Neural cell (in vitro differentiated cells): ENCODE results near the gene RMP24.
A peak's percentile ranks its signal among the peaks of the same experiment; 100 is the strongest.

Experiments
- H2AFZ ChIP-seq: fragments of 200-600, 300-800 bp; sonication (generic), shearing (Covaris generic); 2 replicates; pipeline ENCODE4 v1.6.0; 2014; ENCODE audit warnings: low read depth, mild to moderate bottlenecking, antibody characterized with exemption, low read length, moderate library complexity
- H3F3A ChIP-seq: fragments of 200-600 bp; shearing (Covaris generic); 2 replicates; pipeline ENCODE4 v1.6.1; 2016; ENCODE audit warnings: mild to moderate bottlenecking, moderate library complexity, mixed read lengths, antibody characterized with exemption, low read length; ENCODE audit not compliant: insufficient read depth, poor library complexity, severe bottlenecking
- H3K27ac ChIP-seq: fragments of 200-600, 300-800 bp; sonication (generic), shearing (Covaris generic); 2 replicates; pipeline ENCODE4 v1.5.1; 2014; ENCODE audit warnings: mild to moderate bottlenecking, low read length, moderate library complexity
- H3K27me3 ChIP-seq: fragments of 300-800, 200-600 bp; sonication (generic), shearing (Covaris generic); 2 replicates; pipeline ENCODE4 v1.6.0; 2014; ENCODE audit warnings: mild to moderate bottlenecking, low read depth, low read length, moderate library complexity; ENCODE audit not compliant: insufficient read depth
- H3K36me3 ChIP-seq: fragments of 300-800, 200-600 bp; sonication (generic), shearing (Covaris generic); 2 replicates; pipeline ENCODE4 v1.5.1; 2014; ENCODE audit warnings: mild to moderate bottlenecking, antibody characterized with exemption, low read length, moderate library complexity; ENCODE audit not compliant: insufficient read depth
- H3K4me2 ChIP-seq: fragments of 300-800, 200-600 bp; sonication (generic), shearing (Covaris generic); 2 replicates; pipeline ENCODE4 v1.6.0; 2014; ENCODE audit warnings: mild to moderate bottlenecking, low read length
- H3K4me3 ChIP-seq: fragments of 300-800, 200-600 bp; sonication (generic), shearing (Covaris generic); 2 replicates; pipeline ENCODE4 v1.5.1; 2014; ENCODE audit warnings: mild to moderate bottlenecking, low read length, moderate library complexity
- H3K79me2 ChIP-seq: fragments of 200-600 bp; shearing (Covaris generic); replicated peaks from 2 replicates; pipeline ENCODE4 v1.6.0; 2014; ENCODE audit warnings: mild to moderate bottlenecking, low read length, moderate library complexity; ENCODE audit not compliant: insufficient read depth
- H3K9ac ChIP-seq: fragments of 300-800, 200-600 bp; sonication (generic), shearing (Covaris generic); 2 replicates; pipeline ENCODE4 v1.6.1; 2016; ENCODE audit warnings: mild to moderate bottlenecking, low read length, mixed read lengths
- H3K9me2 ChIP-seq: fragments of 200-600 bp; shearing (Covaris generic); 2 replicates; pipeline ENCODE4 v1.6.1; 2016; ENCODE audit warnings: mild to moderate bottlenecking, low read length, mixed read lengths; ENCODE audit not compliant: insufficient read depth
- H3K9me3 ChIP-seq: fragments of 200-600, 300-800 bp; sonication (generic), shearing (Covaris generic); 2 replicates; pipeline ENCODE4 v1.6.1; 2016; ENCODE audit warnings: mild to moderate bottlenecking, mixed run types, low read length, moderate library complexity, mixed read lengths
- H4K20me1 ChIP-seq: fragments of 200-600 bp; shearing (Covaris generic); 2 replicates; pipeline ENCODE4 v1.6.1; 2016; ENCODE audit warnings: mild to moderate bottlenecking, mixed run types; ENCODE audit not compliant: insufficient read depth
- EP300 ChIP-seq: fragments of 450-650 bp; conservative IDR thresholded peaks from 2 replicates; pipeline ENCODE4 v1.6.1; 2014; ENCODE audit warnings: antibody characterized with exemption, mild to moderate bottlenecking, moderate library complexity; ENCODE audit not compliant: poor library complexity, severe bottlenecking
- EZH2 ChIP-seq: fragments of 200-600, 300-800 bp; shearing (Covaris generic), sonication (generic); IDR thresholded peaks from 2 replicates; pipeline ENCODE4 v1.6.1; 2014; ENCODE audit warnings: antibody characterized with exemption, low read length, borderline replicate concordance, mild to moderate bottlenecking; ENCODE audit not compliant: insufficient read depth, poor library complexity, severe bottlenecking
- MXI1 ChIP-seq: fragments of 450-650 bp; conservative IDR thresholded peaks from 2 replicates; pipeline ENCODE4 v1.6.1; 2014; ENCODE audit warnings: antibody characterized with exemption, mild to moderate bottlenecking; ENCODE audit not compliant: poor library complexity, severe bottlenecking
- POLR2AphosphoS5 ChIP-seq: IDR thresholded peaks from 2 replicates; pipeline ENCODE4 v1.6.1; 2012
- RAD21 ChIP-seq: fragments of 450-650 bp; conservative IDR thresholded peaks from 2 replicates; pipeline ENCODE4 v1.6.1; 2014; ENCODE audit warnings: antibody characterized with exemption, mild to moderate bottlenecking, moderate library complexity
- SMC3 ChIP-seq: fragments of 450-650 bp; conservative IDR thresholded peaks from 2 replicates; pipeline ENCODE4 v1.6.1; 2014; ENCODE audit warnings: antibody characterized with exemption, mild to moderate bottlenecking, moderate library complexity; ENCODE audit not compliant: poor library complexity
- TAF1 ChIP-seq: IDR thresholded peaks from 2 replicates; pipeline ENCODE4 v1.6.1; 2012; ENCODE audit warnings: low read depth
- TF ChIP-seq, protein P1 (sequence below): fragments of 450-650 bp; IDR thresholded peaks from 2 replicates; pipeline ENCODE4 v1.5.1; 2014; ENCODE audit warnings: antibody characterized with exemption, mild to moderate bottlenecking, moderate library complexity; ENCODE audit not compliant: poor library complexity, severe bottlenecking
- TF ChIP-seq, protein P2 (sequence below): IDR thresholded peaks from 2 replicates; pipeline ENCODE4 v1.6.1; 2012; ENCODE audit warnings: borderline replicate concordance

RMP24 gene

GRCh38 chr18:35971661-35972196 lies 750 bp upstream of the RMP24 start:
- Histone ChIP-seq H3K9me2 (no peaks in the 10 kb centered on the region), H3K4me2 (peak overlapping the region; percentile 12), H3K4me3 (peak overlapping the region; percentile 78), H3K79me2 (peaks cover 21% of the 10 kb centered on the region), H3K9me3 (no peaks in the 10 kb centered on the region), H3K9ac (peak overlapping the region; percentile 78), H3K27me3 (no peaks in the 10 kb centered on the region), H4K20me1 (no peaks in the 10 kb centered on the region), H3F3A (no peaks in the 10 kb centered on the region), H2AFZ (peak overlapping the region; percentile 95), H3K36me3 (peaks cover 8% of the 10 kb centered on the region), H3K27ac (peak overlapping the region; percentile 93)
- TF ChIP-seq TAF1, result no peak
- no peak for TF ChIP-seq SMC3
- no peak for TF ChIP-seq RAD21
- no peak for TF ChIP-seq EP300

DNA sequence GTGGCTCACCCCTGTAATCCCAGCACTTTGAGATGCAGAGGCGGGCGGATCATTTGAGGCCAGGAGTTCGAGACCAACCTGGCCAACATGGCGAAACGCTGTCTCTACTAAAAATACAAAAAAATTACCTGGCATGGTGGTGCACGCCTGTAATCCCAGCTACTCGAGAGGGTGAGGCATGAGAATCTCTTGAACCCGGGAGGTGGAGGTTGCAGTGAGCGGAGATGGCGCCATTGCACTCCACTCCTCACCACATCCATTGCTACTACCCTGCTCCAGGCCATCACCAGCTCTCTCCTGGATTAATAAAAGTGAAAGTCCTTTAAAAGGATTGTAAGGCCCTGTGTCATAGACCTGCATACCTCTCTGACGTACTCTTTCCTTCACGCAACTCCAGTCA lies 1.2 kb downstream of the RMP24 start:
- Histone ChIP-seq H3K27ac (no peak overlapping the region), H3K4me3 (peak overlapping the region; percentile 78), H3K27me3 (no peaks in the 10 kb centered on the region), H3K4me2 (peak overlapping the region; percentile 97), H3K36me3 (peaks cover 14% of the 10 kb centered on the region), H3K79me2 (peaks cover 21% of the 10 kb centered on the region), H3K9me3 (no peaks in the 10 kb centered on the region), H2AFZ (no peak overlapping the region), H4K20me1 (no peaks in the 10 kb centered on the region), H3K9me2 (no peaks in the 10 kb centered on the region), H3F3A (no peaks in the 10 kb centered on the region), H3K9ac (peak overlapping the region; percentile 78)
- TF ChIP-seq EZH2, result no peak
- TF ChIP-seq MXI1, result no peak
- TF ChIP-seq, protein P1, sequence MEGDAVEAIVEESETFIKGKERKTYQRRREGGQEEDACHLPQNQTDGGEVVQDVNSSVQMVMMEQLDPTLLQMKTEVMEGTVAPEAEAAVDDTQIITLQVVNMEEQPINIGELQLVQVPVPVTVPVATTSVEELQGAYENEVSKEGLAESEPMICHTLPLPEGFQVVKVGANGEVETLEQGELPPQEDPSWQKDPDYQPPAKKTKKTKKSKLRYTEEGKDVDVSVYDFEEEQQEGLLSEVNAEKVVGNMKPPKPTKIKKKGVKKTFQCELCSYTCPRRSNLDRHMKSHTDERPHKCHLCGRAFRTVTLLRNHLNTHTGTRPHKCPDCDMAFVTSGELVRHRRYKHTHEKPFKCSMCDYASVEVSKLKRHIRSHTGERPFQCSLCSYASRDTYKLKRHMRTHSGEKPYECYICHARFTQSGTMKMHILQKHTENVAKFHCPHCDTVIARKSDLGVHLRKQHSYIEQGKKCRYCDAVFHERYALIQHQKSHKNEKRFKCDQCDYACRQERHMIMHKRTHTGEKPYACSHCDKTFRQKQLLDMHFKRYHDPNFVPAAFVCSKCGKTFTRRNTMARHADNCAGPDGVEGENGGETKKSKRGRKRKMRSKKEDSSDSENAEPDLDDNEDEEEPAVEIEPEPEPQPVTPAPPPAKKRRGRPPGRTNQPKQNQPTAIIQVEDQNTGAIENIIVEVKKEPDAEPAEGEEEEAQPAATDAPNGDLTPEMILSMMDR, result no peak
- TF ChIP-seq POLR2AphosphoS5, result no peak
- TF ChIP-seq SMC3, result no peak
- TF ChIP-seq TAF1, result no peak
- TF ChIP-seq RAD21, result no peak
- TF ChIP-seq EP300, result no peak
- TF ChIP-seq, protein P2, sequence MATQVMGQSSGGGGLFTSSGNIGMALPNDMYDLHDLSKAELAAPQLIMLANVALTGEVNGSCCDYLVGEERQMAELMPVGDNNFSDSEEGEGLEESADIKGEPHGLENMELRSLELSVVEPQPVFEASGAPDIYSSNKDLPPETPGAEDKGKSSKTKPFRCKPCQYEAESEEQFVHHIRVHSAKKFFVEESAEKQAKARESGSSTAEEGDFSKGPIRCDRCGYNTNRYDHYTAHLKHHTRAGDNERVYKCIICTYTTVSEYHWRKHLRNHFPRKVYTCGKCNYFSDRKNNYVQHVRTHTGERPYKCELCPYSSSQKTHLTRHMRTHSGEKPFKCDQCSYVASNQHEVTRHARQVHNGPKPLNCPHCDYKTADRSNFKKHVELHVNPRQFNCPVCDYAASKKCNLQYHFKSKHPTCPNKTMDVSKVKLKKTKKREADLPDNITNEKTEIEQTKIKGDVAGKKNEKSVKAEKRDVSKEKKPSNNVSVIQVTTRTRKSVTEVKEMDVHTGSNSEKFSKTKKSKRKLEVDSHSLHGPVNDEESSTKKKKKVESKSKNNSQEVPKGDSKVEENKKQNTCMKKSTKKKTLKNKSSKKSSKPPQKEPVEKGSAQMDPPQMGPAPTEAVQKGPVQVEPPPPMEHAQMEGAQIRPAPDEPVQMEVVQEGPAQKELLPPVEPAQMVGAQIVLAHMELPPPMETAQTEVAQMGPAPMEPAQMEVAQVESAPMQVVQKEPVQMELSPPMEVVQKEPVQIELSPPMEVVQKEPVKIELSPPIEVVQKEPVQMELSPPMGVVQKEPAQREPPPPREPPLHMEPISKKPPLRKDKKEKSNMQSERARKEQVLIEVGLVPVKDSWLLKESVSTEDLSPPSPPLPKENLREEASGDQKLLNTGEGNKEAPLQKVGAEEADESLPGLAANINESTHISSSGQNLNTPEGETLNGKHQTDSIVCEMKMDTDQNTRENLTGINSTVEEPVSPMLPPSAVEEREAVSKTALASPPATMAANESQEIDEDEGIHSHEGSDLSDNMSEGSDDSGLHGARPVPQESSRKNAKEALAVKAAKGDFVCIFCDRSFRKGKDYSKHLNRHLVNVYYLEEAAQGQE, result no peak

DNA sequence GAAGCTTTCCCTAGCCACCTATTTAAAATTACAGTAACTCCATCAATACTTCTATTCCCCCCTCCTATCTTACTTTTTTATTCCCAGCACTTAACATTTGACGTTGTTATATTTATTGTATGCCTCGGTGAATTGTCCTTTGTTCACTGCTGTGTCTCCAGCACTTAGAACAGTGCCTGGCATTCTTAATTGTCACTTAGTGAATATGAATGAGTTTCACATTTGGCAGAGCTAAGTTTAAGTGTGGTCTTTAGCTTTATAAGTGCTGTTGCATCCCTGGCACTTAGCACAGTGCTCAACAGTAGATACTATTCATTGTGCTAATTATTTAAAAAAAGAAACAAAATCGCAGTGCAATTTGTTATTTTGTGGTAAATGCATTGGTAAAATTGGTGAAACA lies 1.7 kb downstream of the RMP24 start:
- Histone ChIP-seq H3K36me3 (peaks cover 14% of the 10 kb centered on the region), H3K27ac (no peak overlapping the region), H4K20me1 (no peaks in the 10 kb centered on the region), H3K9me2 (no peaks in the 10 kb centered on the region), H2AFZ (no peak overlapping the region), H3K4me2 (no peak overlapping the region), H3K9me3 (no peaks in the 10 kb centered on the region), H3K27me3 (no peaks in the 10 kb centered on the region), H3K9ac (no peak overlapping the region), H3K79me2 (peaks cover 21% of the 10 kb centered on the region), H3F3A (no peaks in the 10 kb centered on the region), H3K4me3 (peak overlapping the region; percentile 78)
- TF ChIP-seq SMC3 (no peak), POLR2AphosphoS5 (no peak), RAD21 (no peak), EZH2 (no peak), TAF1 (no peak), MXI1 (no peak), EP300 (no peak)
- TF ChIP-seq, protein P2, result no peak
- TF ChIP-seq, protein P1, result no peak
